Fibroblast of lung (primary cell): Measurements from ENCODE around the gene LIN52. TPM values are rescaled to one million over a fixed set of nuclear protein-coding genes. Genes with fewer than 3 reads are reported as not detected.

Source experiments
- DNase-seq, 2 donors: peaks; one replicate each; pipeline versions ENCODE4 v3.0.0 to v3.0.0-alpha.2; 2010; ENCODE audit warnings: low read depth in 2 of 2
- H2AFZ ChIP-seq: 2 replicates; pipeline ENCODE4 v1.5.1; 2012; ENCODE audit warnings: low read length, control low read depth, inconsistent platforms
- H3K27ac ChIP-seq: 2 replicates; pipeline ENCODE4 v1.5.1; 2011; ENCODE audit warnings: low read length, control low read depth; ENCODE audit not compliant: insufficient read depth
- H3K27me3 ChIP-seq: 2 replicates; pipeline ENCODE4 v1.5.1; 2011; ENCODE audit warnings: mild to moderate bottlenecking, low read length; ENCODE audit not compliant: control insufficient read depth, insufficient read depth
- H3K36me3 ChIP-seq: 2 replicates; pipeline ENCODE4 v1.5.1; 2011; ENCODE audit warnings: low read length; ENCODE audit not compliant: control insufficient read depth, insufficient read depth
- H3K4me1 ChIP-seq: 2 replicates; pipeline ENCODE4 v1.5.1; 2011; ENCODE audit warnings: low read length; ENCODE audit not compliant: control insufficient read depth, insufficient read depth; ENCODE audit errors: extremely low read depth
- H3K4me2 ChIP-seq: 2 replicates; pipeline ENCODE4 v1.5.1; 2011; ENCODE audit warnings: low read length, control low read depth; ENCODE audit not compliant: insufficient read depth; ENCODE audit errors: extremely low read depth
- H3K4me3 ChIP-seq, 4 experiments: fragments of 200-600 bp in 1 of 4; sonication (generic) in 1 of 4; replicated peaks in 1 of 4; 2 replicates each; pipeline ENCODE4 v1.5.1; 2011 to 2016; ENCODE audit warnings: low read length in 4 of 4, low read depth in 3 of 4, mild to moderate bottlenecking in 3 of 4, control low read depth in 2 of 4, inconsistent platforms in 1 of 4, mixed read lengths in 1 of 4; ENCODE audit not compliant: insufficient read depth in 1 of 4; ENCODE audit errors: control extremely low read depth in 1 of 4
- H3K79me2 ChIP-seq: 2 replicates; pipeline ENCODE4 v1.5.1; 2012; ENCODE audit warnings: mild to moderate bottlenecking, low read length, inconsistent platforms; ENCODE audit not compliant: control insufficient read depth, insufficient read depth
- H3K9ac ChIP-seq: 2 replicates; pipeline ENCODE4 v1.5.1; 2011; ENCODE audit warnings: mild to moderate bottlenecking, low read length, control low read depth; ENCODE audit not compliant: insufficient read depth
- H3K9me3 ChIP-seq: 2 replicates; pipeline ENCODE4 v1.5.1; 2012; ENCODE audit warnings: low read depth, low read length; ENCODE audit not compliant: control insufficient read depth, insufficient read depth
- H4K20me1 ChIP-seq: 2 replicates; pipeline ENCODE4 v1.5.1; 2011; ENCODE audit warnings: low read length; ENCODE audit not compliant: control insufficient read depth, insufficient read depth; ENCODE audit errors: extremely low read depth
- EZH2 ChIP-seq: IDR thresholded peaks from 2 replicates; pipeline ENCODE4 v1.5.1; 2012; ENCODE audit warnings: low read length, control low read depth, mild to moderate bottlenecking; ENCODE audit errors: missing control alignments
- polyA plus RNA-seq, 2 donors: library from polyadenylated mRNA; depleted of rRNA in 1 of 2; stranded (reverse) in 1 of 2; unstranded in 1 of 2; fragments of >200 nt; gene quantifications; 2 replicates each; pipeline ENCODE4 v1.2.1, GENCODE V29; 2011 to 2012; ENCODE audit warnings: missing spikeins in 1 of 2
- total RNA-seq: library from RNA; depleted of rRNA; stranded (reverse); fragments of >200 nt; gene quantifications from 2 replicates; pipeline ENCODE4 v1.2.1, GENCODE V29; 2014
- TF ChIP-seq, protein P1 (sequence below), 2 donors: IDR thresholded peaks in 1 of 2; conservative IDR thresholded peaks in 1 of 2; 1 replicate in 1 of 2; 2 replicates in 1 of 2; pipeline ENCODE4 v1.5.1; 2011 to 2012; ENCODE audit warnings: low read length in 2 of 2, control low read depth in 1 of 2, inconsistent platforms in 1 of 2, low read depth in 1 of 2, mild to moderate bottlenecking in 1 of 2

Gene LIN52
- total and polyA plus RNA-seq, 2 donors (not counting 1 experiment from before 2014, with no cell fraction given): 7.5 to 11.9 TPM

DNA sequence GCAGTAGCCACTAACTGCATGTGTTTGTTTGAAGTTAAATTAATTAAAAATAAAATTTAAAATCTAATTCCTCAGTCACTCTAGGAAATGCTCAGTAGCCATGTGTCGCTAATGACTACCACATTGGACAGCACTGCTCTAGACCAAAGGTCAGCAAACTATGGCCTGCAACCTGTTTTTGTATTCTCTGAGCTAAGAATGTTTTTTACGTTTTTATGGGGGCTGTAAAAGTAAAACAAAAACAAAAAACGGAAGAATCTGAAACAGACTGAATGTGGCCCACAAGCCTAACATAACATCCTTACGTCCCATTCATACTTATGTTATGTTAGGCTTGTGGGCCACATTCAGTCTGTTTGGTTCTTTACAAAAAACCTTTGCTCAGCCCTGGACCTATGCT lies 57.8 kb downstream of the LIN52 start:
- Histone ChIP-seq H3K4me1 (no peaks in the 10 kb centered on the region), H3K27ac (no peak overlapping the region), H3K4me2 (no peak overlapping the region), H4K20me1 (no peaks in the 10 kb centered on the region), H2AFZ (no peak overlapping the region), H3K4me3 (no peak overlapping the region), H3K36me3 (no peaks in the 10 kb centered on the region), H3K27me3 (no peaks in the 10 kb centered on the region), H3K9ac (no peak overlapping the region), H3K79me2 (no peaks in the 10 kb centered on the region), H3K9me3 (no peaks in the 10 kb centered on the region)
- no peak for DNase-seq
- TF ChIP-seq, protein P1, sequence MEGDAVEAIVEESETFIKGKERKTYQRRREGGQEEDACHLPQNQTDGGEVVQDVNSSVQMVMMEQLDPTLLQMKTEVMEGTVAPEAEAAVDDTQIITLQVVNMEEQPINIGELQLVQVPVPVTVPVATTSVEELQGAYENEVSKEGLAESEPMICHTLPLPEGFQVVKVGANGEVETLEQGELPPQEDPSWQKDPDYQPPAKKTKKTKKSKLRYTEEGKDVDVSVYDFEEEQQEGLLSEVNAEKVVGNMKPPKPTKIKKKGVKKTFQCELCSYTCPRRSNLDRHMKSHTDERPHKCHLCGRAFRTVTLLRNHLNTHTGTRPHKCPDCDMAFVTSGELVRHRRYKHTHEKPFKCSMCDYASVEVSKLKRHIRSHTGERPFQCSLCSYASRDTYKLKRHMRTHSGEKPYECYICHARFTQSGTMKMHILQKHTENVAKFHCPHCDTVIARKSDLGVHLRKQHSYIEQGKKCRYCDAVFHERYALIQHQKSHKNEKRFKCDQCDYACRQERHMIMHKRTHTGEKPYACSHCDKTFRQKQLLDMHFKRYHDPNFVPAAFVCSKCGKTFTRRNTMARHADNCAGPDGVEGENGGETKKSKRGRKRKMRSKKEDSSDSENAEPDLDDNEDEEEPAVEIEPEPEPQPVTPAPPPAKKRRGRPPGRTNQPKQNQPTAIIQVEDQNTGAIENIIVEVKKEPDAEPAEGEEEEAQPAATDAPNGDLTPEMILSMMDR (conservative IDR thresholded peaks at IDR 0.05 in 1 of 2, IDR thresholded peaks at IDR 0.05 in 1 of 2; ENCODE audit: low read depth in 1 of 2, low read length in 2 of 2): no peak
- TF ChIP-seq EZH2: no peak

DNA sequence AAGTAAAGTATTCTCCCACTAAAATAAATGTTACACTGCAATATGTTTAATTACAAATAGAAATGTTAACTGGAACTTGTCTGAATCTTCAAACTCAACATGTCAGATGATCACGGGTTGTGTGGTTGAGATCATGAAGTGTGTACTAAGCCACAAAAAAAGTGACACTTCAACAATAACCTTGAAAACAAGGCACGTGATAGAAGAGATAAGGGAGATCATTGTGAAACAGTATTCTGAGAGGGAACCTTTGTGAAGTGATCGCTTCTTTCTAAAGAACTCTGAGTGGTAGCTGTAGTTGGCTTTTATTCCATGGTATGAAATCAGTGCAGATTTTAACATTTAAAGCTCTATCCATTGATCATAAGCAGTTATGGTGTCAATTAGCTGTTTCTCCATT lies 60.0 kb downstream of the LIN52 start:
- H3K27ac ChIP-seq: no peak overlapping the region
- H2AFZ ChIP-seq: no peak overlapping the region
- no peaks in the 10 kb centered on the region for H3K4me1 ChIP-seq
- H3K9ac ChIP-seq: no peak overlapping the region
- no peaks in the 10 kb centered on the region for H4K20me1 ChIP-seq
- no peaks in the 10 kb centered on the region for H3K9me3 ChIP-seq
- H3K36me3 ChIP-seq: no peaks in the 10 kb centered on the region
- H3K79me2 ChIP-seq: no peaks in the 10 kb centered on the region
- H3K4me2 ChIP-seq: no peak overlapping the region
- H3K4me3 ChIP-seq: no peak overlapping the region
- H3K27me3 ChIP-seq: no peaks in the 10 kb centered on the region
- no peak for DNase-seq
- no peak for TF ChIP-seq EZH2
- TF ChIP-seq, protein P1 (conservative IDR thresholded peaks at IDR 0.05 in 1 of 2, IDR thresholded peaks at IDR 0.05 in 1 of 2; ENCODE audit: low read depth in 1 of 2, low read length in 2 of 2): no peak

DNA sequence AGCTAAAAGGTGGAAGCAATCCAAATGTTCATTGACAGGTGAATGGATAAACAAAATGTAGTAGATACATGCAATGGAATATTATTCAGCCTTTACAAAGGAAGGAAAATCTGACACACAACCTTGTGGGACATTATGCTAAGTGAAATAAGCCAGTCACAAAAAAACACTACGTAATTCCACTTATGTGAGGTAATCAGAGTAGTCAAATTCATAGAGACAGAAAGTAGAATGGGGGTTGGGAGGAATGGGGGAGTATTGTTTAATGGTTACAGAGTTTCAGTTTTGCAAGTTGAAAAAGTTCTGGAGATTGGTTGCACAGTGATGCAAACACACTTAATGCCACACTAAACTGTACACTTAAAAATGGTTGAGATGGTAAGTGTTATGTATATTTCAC lies 62.8 kb downstream of the LIN52 start:
- Histone ChIP-seq H3K9me3 (no peaks in the 10 kb centered on the region), H3K4me3 (no peak overlapping the region), H3K9ac (no peak overlapping the region), H3K79me2 (no peaks in the 10 kb centered on the region), H3K4me2 (no peak overlapping the region), H3K27me3 (no peaks in the 10 kb centered on the region), H4K20me1 (no peaks in the 10 kb centered on the region), H3K36me3 (no peaks in the 10 kb centered on the region), H3K4me1 (no peaks in the 10 kb centered on the region), H2AFZ (no peak overlapping the region), H3K27ac (no peak overlapping the region)
- TF ChIP-seq EZH2: no peak
- TF ChIP-seq, protein P1 (conservative IDR thresholded peaks at IDR 0.05 in 1 of 2, IDR thresholded peaks at IDR 0.05 in 1 of 2; ENCODE audit: low read depth in 1 of 2, low read length in 2 of 2): no peak
- DNase-seq: no peak
